Caki2 (cell line): ENCODE results near the gene TM4SF20. TPM values are rescaled to one million over a fixed set of nuclear protein-coding genes. Genes with fewer than 3 reads are reported as not detected.
"Not testable (repeated sequence)": the region's sequence is repeated elsewhere in the genome, so short reads cannot be mapped to it uniquely, and the experiment has no call there.

ENCODE experiments used
- DNase-seq: peaks from one replicate; pipeline ENCODE4 v3.0.0-alpha.2; 2015; ENCODE audit warnings: low read depth
- in situ Hi-C: cut with HindIII; loops from 2 replicates; pipeline ENCODE4 v1.10.0; 2016; ENCODE audit warnings: low sequenced_read_pairs, low pct_unique_long_range_greater_than_20kb, mixed read lengths
- total RNA-seq: library from RNA; depleted of rRNA; stranded (reverse); fragments of >200 nt; shearing (Covaris generic); gene quantifications from 2 replicates; pipeline ENCODE4 v1.2.3, GENCODE V29; 2014; ENCODE audit warnings: low replicate concordance

TM4SF20 gene
- total RNA-seq, 1 experiment from 2014 or later, result not detected

DNA sequence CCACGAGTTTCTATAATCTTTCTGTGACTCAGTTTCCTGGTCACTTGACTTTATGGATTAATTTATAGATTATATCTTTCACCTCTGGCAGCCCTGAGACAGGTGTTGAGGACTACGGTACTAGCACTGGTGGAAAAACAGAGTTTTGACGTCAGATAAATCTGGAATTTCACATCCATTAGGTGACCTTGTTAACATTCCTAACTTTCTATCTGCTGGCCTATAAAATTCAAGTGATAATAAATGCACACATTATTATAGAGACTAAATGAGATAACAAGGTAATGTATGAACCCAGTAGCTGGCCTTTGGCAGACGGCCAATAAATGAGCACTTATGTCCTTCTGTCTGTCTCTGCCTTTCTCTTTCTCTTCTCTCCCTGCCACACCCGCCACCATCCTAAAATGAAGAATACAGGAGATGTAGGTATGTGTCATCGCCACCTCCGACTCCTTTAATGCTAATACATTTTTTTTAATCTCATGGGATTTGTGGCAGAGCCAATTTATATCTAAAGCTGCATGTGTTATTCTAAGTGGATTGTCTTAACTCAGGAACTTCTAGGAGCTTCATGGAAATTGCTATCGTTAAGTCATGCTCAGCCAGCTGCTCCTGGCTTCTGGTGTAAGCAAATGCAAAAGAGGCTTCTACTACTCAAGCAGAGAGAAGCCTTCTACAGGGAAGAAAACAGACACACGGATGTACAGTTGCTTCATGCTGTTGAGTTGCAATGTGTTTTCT, 2.3 kb downstream of the TM4SF20 start:
- peak; percentile 8 for DNase-seq
- in situ Hi-C loops, result no loop called here

DNA sequence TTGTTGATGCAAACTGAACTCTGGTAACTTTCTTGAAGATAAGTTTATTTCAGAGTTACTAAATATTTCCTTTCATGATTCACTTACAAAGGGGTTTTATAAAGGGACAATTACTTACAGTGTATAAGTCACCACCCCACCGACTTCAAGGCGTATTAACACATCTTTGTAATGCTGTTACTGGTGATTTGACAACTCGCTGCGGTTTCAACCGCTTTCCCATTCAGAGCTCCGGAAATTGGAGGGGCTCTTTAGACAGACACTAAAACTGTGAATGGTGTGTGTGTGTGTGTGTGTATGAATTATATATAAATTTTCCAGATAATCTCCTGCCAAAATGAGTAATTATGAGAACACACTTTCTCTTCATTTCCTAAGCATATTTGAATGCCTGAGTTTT, 4.9 kb downstream of the TM4SF20 start:
- no peak for DNase-seq
- in situ Hi-C loops, result no loop called here

DNA sequence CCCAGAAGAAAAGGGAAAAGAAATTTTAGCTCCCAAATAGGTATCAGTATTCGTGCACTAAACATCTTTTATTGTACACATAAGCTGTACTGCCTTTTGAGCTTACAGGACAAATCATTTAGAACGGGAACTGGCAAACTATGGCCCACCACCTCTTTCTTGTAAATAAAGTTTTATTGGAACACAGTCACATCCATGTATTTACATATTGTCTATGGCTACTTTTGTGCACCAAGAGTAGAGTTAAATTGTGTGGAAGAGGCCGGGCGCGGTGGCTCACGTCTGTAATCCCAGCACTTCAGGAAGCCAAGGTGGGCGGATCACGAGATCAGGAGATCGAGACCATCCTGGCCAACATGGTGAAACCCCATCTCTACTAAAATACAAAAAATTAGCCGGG, 5.7 kb downstream of the TM4SF20 start:
- no peak for DNase-seq
- in situ Hi-C loops, result no loop called here

DNA sequence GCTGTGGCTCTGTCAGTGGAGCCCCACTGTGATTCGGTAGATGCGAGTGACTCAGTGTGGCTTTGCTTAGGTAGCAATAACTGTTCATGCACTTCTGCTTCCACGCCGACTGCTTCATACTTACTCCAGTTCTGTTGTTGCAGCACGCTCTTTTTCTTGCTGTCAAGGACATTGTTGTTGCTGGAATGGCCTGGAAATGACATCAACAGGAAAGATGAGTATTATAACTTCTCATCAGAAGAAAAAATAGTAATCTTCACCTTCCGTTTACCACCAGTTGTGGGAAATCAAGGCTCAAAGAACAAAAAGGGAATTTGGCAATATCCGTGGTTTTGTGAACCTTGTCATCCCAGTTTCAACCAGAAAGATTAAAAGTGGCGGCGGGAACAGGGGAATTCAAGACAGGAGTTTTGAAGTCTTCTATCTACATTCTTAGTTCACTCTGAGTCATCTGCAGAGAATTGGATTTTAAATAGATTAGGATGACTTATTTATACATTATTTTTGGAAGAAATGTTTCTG, 8.3 kb downstream of the TM4SF20 start:
- DNase-seq, result no peak
- in situ Hi-C loops, result no loop called here

DNA sequence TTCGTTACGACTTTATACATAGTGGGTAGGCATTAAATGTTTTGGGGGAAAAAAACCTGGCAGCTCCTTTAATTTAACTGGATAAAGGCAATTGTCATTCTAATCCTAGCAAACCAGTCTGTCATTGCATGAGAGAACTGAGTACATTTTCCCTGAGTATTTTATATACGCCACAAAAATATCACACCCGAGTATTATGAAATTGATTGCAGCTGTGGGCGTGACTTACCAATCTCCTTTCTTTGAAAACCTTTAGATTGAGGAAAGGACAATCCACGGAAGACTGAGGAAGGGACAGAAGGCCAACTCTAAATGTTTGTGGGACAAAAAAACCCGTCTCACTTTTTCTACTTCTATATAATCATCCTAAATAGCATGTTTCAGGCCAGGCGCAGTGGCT, 9.0 kb downstream of the TM4SF20 start:
- no peak for DNase-seq
- in situ Hi-C loops, result no loop called here

DNA sequence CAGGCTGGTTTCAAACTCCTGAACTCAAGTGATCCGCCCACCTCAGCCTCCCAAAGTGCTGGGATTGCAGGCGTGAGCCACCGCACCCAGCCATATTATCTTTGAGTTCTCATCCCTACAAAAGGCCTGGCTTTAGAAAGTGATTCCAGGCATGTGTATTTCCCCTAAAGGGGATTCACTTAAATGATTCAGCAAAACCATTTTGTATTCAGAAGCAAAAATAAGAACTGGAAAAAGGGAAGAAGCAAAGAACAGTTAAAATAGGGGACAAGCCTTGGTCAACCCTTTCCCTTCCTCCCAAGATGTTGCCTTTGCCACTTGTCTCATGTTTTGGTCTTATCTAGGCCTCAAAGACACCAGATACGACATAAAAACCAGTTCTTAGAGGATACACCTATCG, 10.5 kb downstream of the TM4SF20 start:
- in situ Hi-C loops, result no loop called here
- no peak for DNase-seq

DNA sequence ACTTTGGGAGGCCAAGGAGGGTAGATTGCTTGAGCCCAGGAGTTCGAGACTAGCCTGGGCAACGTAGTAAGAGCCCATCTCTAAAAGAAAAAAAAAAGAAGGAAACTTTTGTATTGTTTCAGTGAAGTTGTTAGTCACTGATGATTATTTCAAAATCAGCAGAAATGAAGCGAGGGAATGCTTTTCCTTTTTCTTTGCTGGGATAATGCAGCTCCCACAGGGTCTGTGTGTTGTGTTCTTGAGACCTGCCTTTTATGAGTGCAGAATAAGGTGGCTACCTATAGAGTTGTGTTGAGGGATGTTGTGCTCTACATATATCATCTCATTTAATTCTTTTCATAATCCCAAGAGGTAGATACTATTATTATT, 11.7 kb downstream of the TM4SF20 start:
- DNase-seq, result no peak
- in situ Hi-C loops, result no loop called here

DNA sequence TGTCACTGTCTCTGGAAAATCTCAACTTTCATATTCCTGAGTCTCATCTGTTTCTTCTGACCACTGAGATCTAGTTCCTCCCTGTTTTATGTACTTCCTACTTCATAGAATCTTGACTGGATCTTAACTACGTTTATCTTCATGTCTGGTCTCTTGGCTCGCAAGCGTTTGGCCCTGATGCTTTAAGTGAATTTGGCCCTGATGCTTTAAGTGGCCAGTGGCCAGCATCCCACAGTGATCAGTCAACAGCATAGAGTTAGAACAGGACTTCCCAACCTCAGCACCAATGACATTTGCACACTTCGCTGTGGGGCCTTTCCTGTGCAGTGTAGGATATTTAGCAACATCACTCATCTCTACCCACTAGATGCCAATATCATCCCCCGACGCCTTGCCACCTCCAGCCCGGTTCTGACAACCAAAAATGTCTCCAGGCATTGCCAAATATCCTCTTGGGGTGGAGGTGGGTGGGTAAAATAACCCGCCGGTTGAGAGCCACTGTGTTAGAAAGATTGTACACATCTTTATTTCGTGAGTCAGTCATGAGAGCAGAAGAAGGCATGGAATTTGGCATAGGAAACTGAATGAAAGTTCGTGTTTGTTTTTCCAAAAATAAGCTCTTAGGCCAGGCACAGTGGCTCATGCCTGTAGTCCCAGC, 12.2 kb downstream of the TM4SF20 start:
- no peak for DNase-seq
- in situ Hi-C loops, result no loop called here

DNA sequence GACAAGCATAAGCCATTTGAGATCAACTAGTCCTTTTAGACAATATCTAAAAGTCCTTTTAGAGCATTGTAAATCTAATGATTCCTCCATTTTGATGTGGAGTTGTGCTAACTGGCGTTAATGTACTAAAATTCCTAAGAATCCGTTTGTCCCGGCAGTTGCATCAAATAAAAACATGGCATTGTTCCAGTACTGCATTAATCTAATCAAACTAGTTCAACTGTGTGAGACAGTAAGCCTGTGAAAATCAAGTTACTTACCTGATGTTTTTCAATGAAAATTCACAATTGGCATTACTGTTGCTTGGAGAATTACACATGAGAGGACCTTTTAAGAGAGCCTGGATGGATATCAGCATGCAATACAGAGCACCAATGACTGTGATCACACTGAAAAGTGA, 13.3 kb downstream of the TM4SF20 start:
- DNase-seq, result no peak
- in situ Hi-C loops, result no loop called here

DNA sequence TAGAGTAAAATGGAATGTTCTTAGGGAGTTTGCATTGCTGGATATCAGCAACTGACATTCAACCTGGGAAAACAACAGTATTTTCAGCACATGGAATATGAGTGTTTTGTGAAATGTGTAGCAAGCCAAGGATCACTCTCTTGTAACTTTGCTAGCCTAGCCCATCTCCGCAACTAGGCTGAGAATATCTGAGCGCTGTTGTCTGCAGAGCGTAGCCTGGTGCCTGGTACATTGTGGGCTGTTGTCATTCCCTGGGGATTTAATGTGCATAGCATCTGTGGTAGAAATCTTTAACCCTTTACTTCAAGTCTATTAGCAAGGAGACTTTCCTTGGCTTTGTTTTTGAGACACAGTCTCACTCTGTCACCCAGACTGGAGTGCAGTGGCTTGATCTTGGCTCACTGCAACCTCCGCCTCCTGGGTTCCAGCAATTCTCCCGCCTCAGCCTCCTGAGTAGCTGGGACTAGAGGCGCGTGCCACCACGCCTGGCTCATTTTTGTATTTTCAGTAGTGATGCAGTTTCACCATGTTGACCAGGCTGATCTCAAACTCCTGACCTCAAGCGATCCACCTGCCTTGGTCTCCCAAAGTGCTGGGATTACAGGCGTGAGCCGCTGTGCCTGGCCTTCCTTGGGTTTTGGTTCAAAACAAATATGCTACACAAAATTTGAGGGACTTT, 14.4 kb downstream of the TM4SF20 start:
- in situ Hi-C loops, DNase-seq: not testable (repeated sequence)

DNA sequence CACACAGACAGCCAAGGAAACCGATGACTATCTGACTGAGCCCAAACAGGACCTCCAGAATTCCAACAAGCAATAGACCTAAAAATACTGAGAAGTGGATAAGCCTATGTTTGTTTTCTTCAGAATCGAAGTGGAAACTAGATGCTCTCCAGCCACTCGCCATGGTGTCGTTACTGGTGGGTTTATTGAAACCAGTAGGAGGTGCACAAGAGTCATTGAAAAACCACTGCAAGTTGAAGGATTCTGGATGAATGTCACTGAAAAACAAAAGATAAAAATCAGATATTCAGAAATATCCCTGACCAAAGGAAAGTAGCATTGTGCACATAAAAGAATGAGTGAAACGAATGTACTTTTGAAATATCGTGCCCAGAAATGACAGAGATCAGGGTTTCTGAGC, 15.3 kb downstream of the TM4SF20 start:
- DNase-seq, result no peak
- in situ Hi-C loops, result no loop called here

DNA sequence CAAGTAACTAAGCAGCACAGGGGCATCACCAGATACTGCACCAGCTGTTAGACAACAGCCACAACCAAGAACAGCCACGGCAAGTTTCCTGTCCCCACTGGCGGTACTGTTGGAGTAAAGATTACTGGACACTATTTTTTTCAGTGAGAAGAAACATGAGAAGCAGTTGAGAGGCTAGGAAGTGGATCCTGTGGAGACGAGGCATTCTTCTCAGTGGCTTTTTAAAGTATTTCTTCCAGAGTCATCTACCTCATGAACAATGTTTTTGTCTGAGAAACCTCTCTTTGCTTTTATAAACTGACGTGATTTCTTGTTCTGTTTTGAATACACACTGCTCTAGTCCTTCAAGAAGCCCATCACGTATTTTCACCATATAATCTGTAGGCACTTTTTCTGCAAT, 18.8 kb downstream of the TM4SF20 start:
- DNase-seq, result no peak
- in situ Hi-C loops, result no loop called here

DNA sequence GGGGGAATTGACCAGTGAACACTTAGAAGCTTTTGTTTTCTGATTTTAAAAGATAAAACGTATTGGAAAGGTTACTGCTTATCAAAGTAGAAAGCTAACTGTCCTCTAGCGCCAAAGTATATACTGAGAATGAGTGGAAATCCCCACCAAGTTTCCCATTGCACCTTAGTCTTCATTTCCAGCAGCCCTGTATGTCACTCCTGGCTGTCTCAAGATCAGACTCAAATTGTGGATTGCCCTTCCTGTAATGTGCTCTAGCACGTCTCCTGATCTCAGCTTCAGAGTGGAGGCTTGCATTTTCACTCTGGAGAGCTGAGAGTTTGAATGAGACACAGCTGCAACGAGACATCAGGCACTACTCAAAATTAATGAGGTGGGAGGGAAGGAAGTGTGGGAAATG, 27.5 kb downstream of the TM4SF20 start:
- in situ Hi-C loops, result no loop called here
- DNase-seq, result no peak

DNA sequence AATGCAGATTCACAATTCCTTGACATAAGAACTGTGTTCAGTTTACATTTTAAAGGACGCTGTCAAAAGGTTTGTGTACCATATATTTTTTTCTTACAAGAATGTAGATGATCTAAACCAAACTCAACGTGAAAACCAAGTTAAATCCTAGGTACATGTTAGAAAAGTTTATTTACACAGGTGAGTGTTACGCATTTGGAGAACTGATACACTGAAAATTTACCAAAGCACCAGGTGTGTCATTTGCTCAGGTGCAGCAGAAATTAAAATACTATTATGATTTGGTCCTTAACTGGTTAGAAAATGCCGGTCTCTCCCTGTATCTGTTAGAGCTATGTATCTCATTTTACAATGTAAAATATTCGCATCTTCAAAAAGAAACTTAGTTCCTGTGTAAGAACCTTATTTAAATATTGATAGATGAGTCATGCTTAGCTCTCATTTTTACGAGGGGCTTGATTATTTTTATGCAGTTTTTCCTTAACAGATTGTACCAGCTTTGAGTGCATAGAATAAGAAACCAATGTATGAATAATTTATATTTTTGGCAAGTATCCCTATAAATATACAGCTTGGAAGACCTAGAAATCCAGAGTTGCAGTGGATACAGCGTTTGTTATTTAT, 29.0 kb downstream of the TM4SF20 start:
- in situ Hi-C loops, result no loop called here
- no peak for DNase-seq

DNA sequence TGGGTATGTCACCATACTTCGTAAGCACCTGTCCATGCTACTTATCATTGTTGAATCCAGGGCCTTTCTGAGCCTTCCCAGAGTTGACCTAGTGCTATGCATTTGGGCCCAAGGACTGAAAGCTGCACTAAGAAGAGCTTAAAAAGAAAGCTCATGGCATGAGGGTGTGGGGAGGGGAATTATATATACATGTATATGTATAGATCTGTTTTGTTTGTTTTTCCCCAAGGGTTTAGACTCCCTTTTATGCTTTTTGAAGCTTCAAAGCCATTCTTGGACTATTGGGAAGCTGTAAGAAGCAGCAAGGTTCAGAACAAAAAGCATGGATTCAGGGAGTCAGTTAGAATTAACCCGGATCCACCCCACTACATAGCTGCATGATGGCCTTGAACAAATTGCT, 30.8 kb downstream of the TM4SF20 start:
- DNase-seq, result no peak
- in situ Hi-C loops, result no loop called here

DNA sequence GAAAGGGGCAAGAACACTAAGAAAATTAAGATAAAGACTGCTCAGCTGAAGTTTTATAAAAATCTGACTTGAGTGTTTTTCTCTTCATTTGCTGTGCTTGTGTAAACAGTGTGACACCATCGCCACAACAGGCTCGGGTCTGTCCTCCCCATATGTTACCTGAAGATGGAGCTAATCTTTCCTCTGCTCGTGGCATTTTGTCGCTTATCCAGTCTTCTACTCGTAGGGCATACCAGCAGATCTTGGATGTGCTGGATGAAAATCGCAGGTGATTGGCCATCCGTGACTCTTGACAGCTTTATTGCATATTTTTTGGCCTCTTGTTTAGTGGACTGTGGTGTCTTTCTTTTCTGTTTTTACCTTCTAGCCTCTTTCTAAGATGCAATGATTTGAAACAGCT, 32.0 kb downstream of the TM4SF20 start:
- DNase-seq, result peak; percentile 63
- in situ Hi-C loops, result no loop called here

DNA sequence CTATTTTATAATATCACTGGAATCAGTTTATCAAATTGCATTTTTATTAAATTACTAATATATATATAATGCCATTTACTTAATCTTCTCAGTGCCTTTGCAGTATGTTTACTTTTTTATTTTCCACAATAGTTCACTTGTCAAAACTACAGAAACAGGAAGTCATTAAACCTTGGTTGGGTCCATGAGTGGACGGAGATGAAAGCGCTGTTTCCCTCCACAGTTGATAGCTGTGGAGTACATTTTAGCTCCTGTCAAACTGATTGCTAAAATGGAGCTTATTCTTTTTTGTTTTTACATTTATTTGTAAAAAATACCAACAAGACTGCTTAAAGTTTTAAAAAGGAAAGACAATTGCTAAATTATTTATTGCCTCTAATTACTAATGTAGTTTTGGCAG, 34.9 kb downstream of the TM4SF20 start:
- no peak for DNase-seq
- in situ Hi-C loops, result no loop called here

DNA sequence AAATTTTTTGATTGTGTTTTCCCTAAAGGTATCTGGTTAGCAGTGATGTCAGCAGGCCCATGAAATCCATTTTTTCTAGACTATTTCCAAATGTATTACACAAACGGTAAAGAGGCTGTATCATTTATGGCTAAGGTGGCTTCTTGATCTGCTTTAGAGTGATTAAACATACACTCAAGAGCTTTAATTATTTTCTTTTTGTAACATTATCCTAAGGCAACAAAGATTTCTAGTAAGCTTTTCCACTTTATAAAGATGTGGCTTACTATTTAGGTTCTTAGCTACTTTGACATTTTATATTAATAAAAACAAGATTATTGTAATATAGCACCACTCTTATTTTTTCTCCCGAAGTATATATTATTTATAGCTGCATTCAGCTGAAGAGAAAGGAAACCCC, 37.6 kb downstream of the TM4SF20 start:
- in situ Hi-C loops, result no loop called here
- no peak for DNase-seq

DNA sequence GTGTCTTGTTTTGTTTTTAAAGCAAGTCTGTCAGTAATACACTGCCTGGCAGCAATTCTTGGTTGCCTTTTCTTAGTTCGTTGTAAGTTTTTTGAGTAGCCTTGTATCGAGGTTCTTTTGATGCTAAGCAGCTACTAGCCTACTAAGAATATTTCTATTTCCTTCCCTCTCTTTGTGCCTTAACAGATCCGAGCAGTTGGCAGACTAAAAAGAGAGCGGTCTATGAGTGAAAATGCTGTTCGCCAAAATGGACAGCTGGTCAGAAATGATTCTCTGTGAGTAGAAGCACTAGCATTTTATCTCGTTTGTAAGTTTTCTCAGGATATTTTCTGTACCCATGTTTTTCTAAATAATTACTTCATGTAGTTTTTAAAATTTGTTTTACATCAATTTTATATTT, 39.0 kb downstream of the TM4SF20 start:
- no peak for DNase-seq
- in situ Hi-C loops, result no loop called here
